ENCODE data around the gene COL5A1.

COL5A1 gene

DNA sequence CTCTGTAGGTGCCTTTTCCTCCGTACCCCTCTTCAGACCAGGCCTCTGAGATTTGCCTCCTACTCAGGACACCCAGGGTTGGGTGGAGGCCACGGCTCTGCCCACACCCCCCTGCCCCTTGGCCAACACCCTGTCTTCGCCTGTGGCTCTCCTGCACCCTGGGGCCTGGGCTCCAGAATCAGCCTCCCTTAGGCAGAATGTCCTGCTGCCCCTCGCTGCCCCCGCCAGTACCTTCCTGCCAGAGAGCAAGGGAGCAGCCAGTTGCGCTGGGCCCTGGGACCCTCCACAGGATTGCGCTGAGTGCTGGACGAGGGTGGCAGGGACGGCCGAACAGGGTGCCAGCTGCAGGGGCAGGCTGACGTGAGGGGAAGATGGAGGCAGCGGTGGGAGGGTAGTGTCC, 53.5 kb downstream of the COL5A1 start:
- TF ChIP-seq ZNF274 (IDR thresholded peaks at IDR 0.05; ENCODE audit: low read depth, low read length) (no peak), SUZ12 (IDR thresholded peaks at IDR 0.05; ENCODE audit: extremely low read depth, insufficient read depth, insufficient read length) (no peak), YY1 (IDR thresholded peaks at IDR 0.05; ENCODE audit: insufficient read depth, insufficient read length) (no peak)
- peaks cover 82% of the 10 kb centered on the region for H3K36me3 ChIP-seq (ENCODE audit: insufficient read depth, insufficient read length, low read length)
- no peak overlapping the region for H3K9ac ChIP-seq (ENCODE audit: insufficient read length, low read depth)
- peaks cover 14% of the 10 kb centered on the region for H3K4me1 ChIP-seq (ENCODE audit: insufficient read depth, insufficient read length)
- no peaks in the 10 kb centered on the region for H3K9me3 ChIP-seq (ENCODE audit: insufficient read depth, low read length)
- H3K4me3 ChIP-seq (ENCODE audit: insufficient read length, low read depth), result no peak overlapping the region
- no peaks in the 10 kb centered on the region for H3K27me3 ChIP-seq (ENCODE audit: insufficient read depth, insufficient read length)
- no peak for DNase-seq (ENCODE audit: low read depth, low spot score)

GRCh38 chr9:134696433-134696832, 54.8 kb downstream of the COL5A1 start:
- Histone ChIP-seq H3K9ac (ENCODE audit: insufficient read length, low read depth) (no peak overlapping the region), H3K4me1 (ENCODE audit: insufficient read depth, insufficient read length) (peaks cover 6% of the 10 kb centered on the region), H3K36me3 (ENCODE audit: insufficient read depth, insufficient read length, low read length) (peaks cover 82% of the 10 kb centered on the region), H3K9me3 (ENCODE audit: insufficient read depth, low read length) (no peaks in the 10 kb centered on the region), H3K27me3 (ENCODE audit: insufficient read depth, insufficient read length) (no peaks in the 10 kb centered on the region), H3K4me3 (ENCODE audit: insufficient read length, low read depth) (no peak overlapping the region)
- DNase-seq (ENCODE audit: low read depth, low spot score), result no peak
- no peak for TF ChIP-seq SUZ12 (IDR thresholded peaks at IDR 0.05; ENCODE audit: extremely low read depth, insufficient read depth, insufficient read length)
- no peak for TF ChIP-seq YY1 (IDR thresholded peaks at IDR 0.05; ENCODE audit: insufficient read depth, insufficient read length)
- TF ChIP-seq ZNF274 (IDR thresholded peaks at IDR 0.05; ENCODE audit: low read depth, low read length), result no peak

DNA sequence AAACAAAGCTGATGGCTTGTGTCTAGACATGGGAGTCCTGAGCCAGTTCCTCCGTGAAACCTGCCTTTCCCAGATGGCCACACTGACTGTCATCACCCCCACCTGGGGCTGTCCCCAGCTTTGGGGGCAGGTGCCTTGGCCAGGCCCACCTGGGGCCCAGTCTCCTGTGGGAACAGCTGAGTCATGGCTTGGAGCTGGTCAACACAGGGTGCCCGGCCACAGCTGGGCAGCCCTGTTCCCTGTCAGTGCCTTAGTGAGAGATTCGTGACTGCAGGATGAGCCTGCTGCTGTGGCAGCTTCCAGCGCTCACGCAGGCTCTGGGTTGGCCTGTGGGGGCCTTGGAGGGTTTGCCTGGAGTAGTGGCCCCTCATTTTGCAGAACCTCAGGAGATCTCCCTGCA, 56.5 kb downstream of the COL5A1 start:
- Histone ChIP-seq H3K9me3 (ENCODE audit: insufficient read depth, low read length) (no peaks in the 10 kb centered on the region), H3K4me3 (ENCODE audit: insufficient read length, low read depth) (no peak overlapping the region), H3K36me3 (ENCODE audit: insufficient read depth, insufficient read length, low read length) (peaks cover 84% of the 10 kb centered on the region), H3K27me3 (ENCODE audit: insufficient read depth, insufficient read length) (no peaks in the 10 kb centered on the region), H3K4me1 (ENCODE audit: insufficient read depth, insufficient read length) (peaks cover 8% of the 10 kb centered on the region), H3K9ac (ENCODE audit: insufficient read length, low read depth) (no peak overlapping the region)
- DNase-seq (ENCODE audit: low read depth, low spot score), result no peak
- TF ChIP-seq ZNF274 (IDR thresholded peaks at IDR 0.05; ENCODE audit: low read depth, low read length) (no peak), YY1 (IDR thresholded peaks at IDR 0.05; ENCODE audit: insufficient read depth, insufficient read length) (no peak), SUZ12 (IDR thresholded peaks at IDR 0.05; ENCODE audit: extremely low read depth, insufficient read depth, insufficient read length) (no peak)

- Histone ChIP-seq H3K27me3 (ENCODE audit: insufficient read depth, insufficient read length) (no peaks in the 10 kb centered on the region), H3K9ac (ENCODE audit: insufficient read length, low read depth) (no peak overlapping the region), H3K36me3 (ENCODE audit: insufficient read depth, insufficient read length, low read length) (peaks cover 80% of the 10 kb centered on the region), H3K4me1 (ENCODE audit: insufficient read depth, insufficient read length) (peaks cover 11% of the 10 kb centered on the region), H3K4me3 (ENCODE audit: insufficient read length, low read depth) (no peak overlapping the region), H3K9me3 (ENCODE audit: insufficient read depth, low read length) (no peaks in the 10 kb centered on the region)
- TF ChIP-seq ZNF274 (IDR thresholded peaks at IDR 0.05; ENCODE audit: low read depth, low read length) (no peak), YY1 (IDR thresholded peaks at IDR 0.05; ENCODE audit: insufficient read depth, insufficient read length) (no peak), SUZ12 (IDR thresholded peaks at IDR 0.05; ENCODE audit: extremely low read depth, insufficient read depth, insufficient read length) (no peak)
- DNase-seq (ENCODE audit: low read depth, low spot score), result peak; percentile 84
Measured at GRCh38 chr9:134698587-134699342, 57.2 kb downstream of the COL5A1 start.

DNA sequence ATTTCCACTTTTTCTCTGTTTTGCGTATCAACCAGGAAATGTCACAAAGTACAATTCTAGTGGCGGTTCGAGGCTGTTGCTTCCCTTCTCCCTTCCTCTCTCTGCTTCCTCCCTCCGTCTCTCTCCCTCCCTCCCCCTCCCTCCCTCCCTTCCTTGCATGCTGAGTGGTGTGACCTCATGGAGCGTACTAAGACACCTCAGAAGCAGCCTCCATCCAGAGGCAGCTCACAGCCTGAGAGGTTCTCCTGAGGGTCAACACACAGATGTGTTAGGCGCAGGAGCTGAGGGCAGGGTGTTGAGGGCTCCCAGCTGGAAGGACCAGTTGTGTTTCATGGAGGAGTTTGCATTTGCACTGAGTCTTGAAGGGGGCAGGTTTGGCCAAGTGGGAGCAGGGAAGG, 57.7 kb downstream of the COL5A1 start:
- Histone ChIP-seq H3K4me3 (ENCODE audit: insufficient read length, low read depth) (no peak overlapping the region), H3K36me3 (ENCODE audit: insufficient read depth, insufficient read length, low read length) (peaks cover 79% of the 10 kb centered on the region), H3K9ac (ENCODE audit: insufficient read length, low read depth) (no peak overlapping the region), H3K4me1 (ENCODE audit: insufficient read depth, insufficient read length) (peaks cover 11% of the 10 kb centered on the region), H3K27me3 (ENCODE audit: insufficient read depth, insufficient read length) (no peaks in the 10 kb centered on the region), H3K9me3 (ENCODE audit: insufficient read depth, low read length) (no peaks in the 10 kb centered on the region)
- no peak for TF ChIP-seq ZNF274 (IDR thresholded peaks at IDR 0.05; ENCODE audit: low read depth, low read length)
- TF ChIP-seq SUZ12 (IDR thresholded peaks at IDR 0.05; ENCODE audit: extremely low read depth, insufficient read depth, insufficient read length), result no peak
- no peak for TF ChIP-seq YY1 (IDR thresholded peaks at IDR 0.05; ENCODE audit: insufficient read depth, insufficient read length)
- no peak for DNase-seq (ENCODE audit: low read depth, low spot score)

DNA sequence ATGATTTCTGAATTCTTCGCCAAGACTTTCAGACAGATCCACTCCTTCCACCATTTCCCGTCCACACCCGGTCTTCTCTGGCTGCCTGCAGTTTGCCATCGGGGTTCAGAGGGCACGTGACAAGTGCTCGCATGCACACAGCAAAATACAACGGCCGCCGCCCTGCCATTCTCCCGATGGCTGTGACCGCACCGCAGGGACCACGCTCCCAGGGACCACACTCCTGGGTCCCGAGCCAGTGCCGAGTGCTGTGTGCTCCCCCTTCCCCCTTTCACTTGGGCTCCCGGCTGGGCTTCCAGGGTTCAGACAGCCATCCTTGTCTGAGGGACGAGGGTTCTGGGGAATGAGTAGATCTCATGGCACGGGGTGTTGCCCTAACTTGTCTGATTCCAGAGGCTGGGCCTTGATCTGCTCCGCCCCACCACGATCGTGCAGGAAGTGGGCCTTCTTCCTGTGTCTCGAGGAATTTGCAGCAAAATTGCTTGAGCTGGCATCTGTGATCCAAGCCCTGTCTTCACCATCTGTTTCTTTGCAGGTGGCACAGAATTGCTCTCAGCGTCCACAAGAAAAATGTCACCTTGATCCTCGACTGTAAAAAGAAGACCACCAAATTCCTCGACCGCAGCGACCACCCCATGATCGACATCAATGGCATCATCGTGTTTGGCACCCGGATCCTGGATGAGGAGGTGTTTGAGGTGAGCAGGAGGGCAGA, 59.2 kb downstream of the COL5A1 start:
- no peak for TF ChIP-seq ZNF274 (IDR thresholded peaks at IDR 0.05; ENCODE audit: low read depth, low read length)
- no peak for TF ChIP-seq YY1 (IDR thresholded peaks at IDR 0.05; ENCODE audit: insufficient read depth, insufficient read length)
- no peak for TF ChIP-seq SUZ12 (IDR thresholded peaks at IDR 0.05; ENCODE audit: extremely low read depth, insufficient read depth, insufficient read length)
- Histone ChIP-seq H3K4me3 (ENCODE audit: insufficient read length, low read depth) (no peak overlapping the region), H3K9ac (ENCODE audit: insufficient read length, low read depth) (no peak overlapping the region), H3K9me3 (ENCODE audit: insufficient read depth, low read length) (no peaks in the 10 kb centered on the region), H3K36me3 (ENCODE audit: insufficient read depth, insufficient read length, low read length) (peaks cover 79% of the 10 kb centered on the region), H3K4me1 (ENCODE audit: insufficient read depth, insufficient read length) (peaks cover 11% of the 10 kb centered on the region), H3K27me3 (ENCODE audit: insufficient read depth, insufficient read length) (no peaks in the 10 kb centered on the region)
- DNase-seq (ENCODE audit: low read depth, low spot score), result no peak

DNA sequence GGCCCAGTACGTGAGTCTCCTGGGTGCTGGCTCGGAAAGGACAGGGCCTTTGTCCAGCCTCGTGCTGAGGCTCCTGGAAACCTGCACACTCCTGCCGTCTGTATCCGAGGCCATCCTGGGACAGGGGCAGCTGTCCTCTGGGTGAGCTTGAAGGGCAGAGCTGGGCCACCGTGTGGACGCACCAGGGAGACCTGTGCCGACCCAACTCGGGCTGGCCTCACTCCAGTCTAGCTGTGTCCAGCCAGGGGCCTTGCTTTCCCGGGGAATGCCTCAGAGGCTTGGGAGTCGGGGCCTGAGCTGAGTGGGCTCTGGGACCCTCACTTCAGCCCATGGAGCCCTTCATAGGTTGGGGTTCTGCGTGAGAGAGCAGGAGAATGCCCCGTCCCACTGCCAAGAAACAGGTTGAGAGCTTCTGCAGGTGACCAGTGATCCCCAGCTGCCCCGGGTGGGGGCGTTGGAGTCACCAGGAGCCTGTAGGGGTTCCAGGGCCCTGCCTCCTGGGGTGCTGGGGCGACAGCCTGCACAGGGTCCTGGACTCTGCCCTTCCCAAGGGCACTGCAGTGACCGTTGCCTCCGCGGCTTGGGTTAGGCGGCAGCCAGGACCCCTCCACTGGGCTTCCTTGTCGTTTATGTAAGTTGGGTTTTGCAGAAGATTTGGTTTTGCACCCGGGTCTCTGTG, 60.1 kb downstream of the COL5A1 start:
- Histone ChIP-seq H3K27me3 (ENCODE audit: insufficient read depth, insufficient read length) (no peaks in the 10 kb centered on the region), H3K4me3 (ENCODE audit: insufficient read length, low read depth) (no peak overlapping the region), H3K9ac (ENCODE audit: insufficient read length, low read depth) (no peak overlapping the region), H3K36me3 (ENCODE audit: insufficient read depth, insufficient read length, low read length) (peaks cover 88% of the 10 kb centered on the region), H3K4me1 (ENCODE audit: insufficient read depth, insufficient read length) (peaks cover 13% of the 10 kb centered on the region), H3K9me3 (ENCODE audit: insufficient read depth, low read length) (no peaks in the 10 kb centered on the region)
- no peak for DNase-seq (ENCODE audit: low read depth, low spot score)
- TF ChIP-seq YY1 (IDR thresholded peaks at IDR 0.05; ENCODE audit: insufficient read depth, insufficient read length) (no peak), ZNF274 (IDR thresholded peaks at IDR 0.05; ENCODE audit: low read depth, low read length) (no peak), SUZ12 (IDR thresholded peaks at IDR 0.05; ENCODE audit: extremely low read depth, insufficient read depth, insufficient read length) (no peak)
